Naive B cell (primary cell): Measurements from ENCODE around the gene WDR33. TPM values are rescaled to one million over a fixed set of nuclear protein-coding genes. Genes with fewer than 3 reads are reported as not detected.

Experiments used
- ATAC-seq, 2 donors: fragments of 150-1000 bp; cut with Tn5 transposase; 2 replicates each; pipeline ENCODE4 v1.10.0; 2021; ENCODE audit warnings: low read depth in 2 of 2, mild to moderate bottlenecking in 2 of 2, moderate library complexity in 2 of 2
- DNase-seq: peaks from one replicate; pipeline ENCODE4 v3.0.0; 2022
- H3K27ac Mint-ChIP-seq, 6 donors: one replicate each; pipeline ENCODE4 v1.8.0; 2020 to 2022; ENCODE audit warnings: mild to moderate bottlenecking in 6 of 6, mixed read lengths in 6 of 6, moderate library complexity in 5 of 6, inconsistent platforms in 2 of 6
- H3K27me3 Mint-ChIP-seq, 3 donors: one replicate each; pipeline ENCODE4 v1.8.0; 2021 to 2022; ENCODE audit warnings: mixed read lengths in 3 of 3, mild to moderate bottlenecking in 1 of 3
- H3K36me3 Mint-ChIP-seq, 2 donors: one replicate each; pipeline ENCODE4 v1.8.0; 2020 to 2022; ENCODE audit warnings: mixed read lengths in 2 of 2, inconsistent platforms in 1 of 2, mild to moderate bottlenecking in 1 of 2
- H3K4me1 Mint-ChIP-seq, 3 donors: one replicate each; pipeline ENCODE4 v1.8.0; 2020 to 2022; ENCODE audit warnings: mixed read lengths in 3 of 3, inconsistent platforms in 1 of 3, mild to moderate bottlenecking in 1 of 3, moderate library complexity in 1 of 3
- H3K4me3 Mint-ChIP-seq, 8 donors: one replicate each; pipeline ENCODE4 v1.8.0; 2020 to 2022; ENCODE audit warnings: mild to moderate bottlenecking in 8 of 8, mixed read lengths in 8 of 8, moderate library complexity in 8 of 8, inconsistent platforms in 2 of 8
- H3K9me3 Mint-ChIP-seq, 7 donors: one replicate each; pipeline ENCODE4 v1.8.0; 2020 to 2022; ENCODE audit warnings: mixed read lengths in 7 of 7, mild to moderate bottlenecking in 5 of 7, inconsistent platforms in 2 of 7, moderate library complexity in 1 of 7
- polyA plus RNA-seq, 6 donors: library from polyadenylated mRNA; unstranded; fragments of 300-500 nt; fragmentation: Illumina TruSeq; gene quantifications; one replicate each; pipeline ENCODE4 v1.2.3, GENCODE V29; 2021; ENCODE audit warnings: low read depth in 6 of 6

Gene WDR33
- polyA plus RNA-seq, 6 donors from 2014 or later = 20.5 to 50.4 (median 37.3) TPM

DNA sequence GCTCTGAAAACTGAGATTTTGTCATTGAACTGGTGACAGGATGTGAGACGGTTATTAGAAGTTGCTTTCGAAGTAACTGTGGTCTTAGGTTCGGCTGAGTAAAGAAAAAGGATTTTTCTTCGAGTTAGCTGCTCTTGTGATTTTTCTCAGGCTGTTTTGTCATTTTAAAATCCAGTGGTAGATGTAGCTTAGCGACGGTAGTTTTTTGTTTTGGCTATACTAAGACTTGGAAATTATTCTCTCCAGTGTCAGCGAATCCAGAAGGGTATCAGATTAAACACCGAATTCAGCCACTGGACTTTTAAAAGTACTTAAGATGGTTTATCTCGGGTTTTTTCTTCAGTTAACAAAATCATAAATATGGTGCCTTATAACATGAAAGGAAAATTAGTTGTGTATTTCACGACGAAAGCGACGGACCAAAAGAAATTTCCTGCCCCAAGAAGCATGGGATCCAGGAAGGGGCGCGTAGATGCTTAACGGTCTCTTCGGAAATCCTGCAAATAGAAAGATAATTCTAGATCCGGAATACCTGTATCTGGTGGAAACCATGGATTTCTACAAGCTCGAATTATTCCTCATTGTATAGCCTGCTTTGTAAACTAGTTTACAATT is 108.5 kb downstream of the WDR33 start:
- peak overlapping the region; percentile 82 to 98 (median 91) for H3K4me3 Mint-ChIP-seq
- DNase-seq (no peak), ATAC-seq (no peak)
- H3K4me1 Mint-ChIP-seq = peaks cover 25 to 47% (median 33%) of the 10 kb centered on the region in 3 donors
- no peaks in the 10 kb centered on the region for H3K9me3 Mint-ChIP-seq
- peak overlapping the region; percentile 84 to 95 (median 92) for H3K27ac Mint-ChIP-seq
- H3K36me3 Mint-ChIP-seq = peaks cover 0 to 11% of the 10 kb centered on the region in 2 donors
- H3K27me3 Mint-ChIP-seq = no peaks in the 10 kb centered on the region

DNA sequence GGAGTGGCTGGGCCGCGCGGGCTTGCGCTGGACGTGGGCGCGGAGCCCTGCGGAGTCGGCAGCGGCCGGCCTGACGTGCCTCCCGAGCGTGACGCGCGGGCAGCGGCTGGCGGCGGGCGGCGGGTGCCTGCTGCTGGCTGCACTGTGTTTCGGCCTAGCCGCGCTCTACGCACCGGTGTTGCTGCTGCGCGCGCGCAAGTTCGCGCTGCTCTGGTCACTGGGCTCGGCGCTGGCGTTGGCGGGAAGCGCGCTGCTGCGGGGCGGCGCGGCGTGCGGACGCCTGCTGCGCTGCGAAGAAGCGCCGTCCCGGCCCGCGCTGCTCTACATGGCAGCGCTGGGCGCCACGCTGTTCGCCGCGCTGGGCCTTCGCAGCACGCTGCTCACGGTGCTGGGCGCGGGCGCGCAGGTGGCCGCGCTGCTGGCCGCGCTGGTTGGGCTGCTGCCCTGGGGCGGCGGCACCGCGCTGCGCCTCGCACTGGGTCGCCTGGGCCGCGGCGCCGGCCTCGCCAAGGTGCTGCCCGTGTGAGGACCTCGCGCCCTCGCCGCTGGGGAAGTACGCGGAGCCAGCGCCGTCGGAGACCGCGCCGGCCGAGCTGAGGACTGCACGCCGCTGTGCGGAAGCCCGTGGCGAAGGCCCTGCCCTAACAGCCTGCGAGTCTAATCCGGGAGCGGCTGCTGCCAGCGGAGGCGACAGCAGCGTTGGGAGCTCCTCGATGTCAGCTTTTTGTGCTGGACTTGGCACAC is 109.1 kb downstream of the WDR33 start:
- H3K27me3 Mint-ChIP-seq = no peaks in the 10 kb centered on the region
- DNase-seq = peak; percentile 82
- H3K36me3 Mint-ChIP-seq = peaks cover 0 to 11% of the 10 kb centered on the region in 2 donors
- H3K9me3 Mint-ChIP-seq = no peaks in the 10 kb centered on the region
- H3K4me1 Mint-ChIP-seq = peaks cover 25 to 47% (median 33%) of the 10 kb centered on the region in 3 donors
- H3K4me3 Mint-ChIP-seq = peak overlapping the region; percentile 90 to 98 (median 96)
- ATAC-seq = peak; percentile 77 to 78
- H3K27ac Mint-ChIP-seq = peak overlapping the region; percentile 86 to 99 (median 94)

DNA sequence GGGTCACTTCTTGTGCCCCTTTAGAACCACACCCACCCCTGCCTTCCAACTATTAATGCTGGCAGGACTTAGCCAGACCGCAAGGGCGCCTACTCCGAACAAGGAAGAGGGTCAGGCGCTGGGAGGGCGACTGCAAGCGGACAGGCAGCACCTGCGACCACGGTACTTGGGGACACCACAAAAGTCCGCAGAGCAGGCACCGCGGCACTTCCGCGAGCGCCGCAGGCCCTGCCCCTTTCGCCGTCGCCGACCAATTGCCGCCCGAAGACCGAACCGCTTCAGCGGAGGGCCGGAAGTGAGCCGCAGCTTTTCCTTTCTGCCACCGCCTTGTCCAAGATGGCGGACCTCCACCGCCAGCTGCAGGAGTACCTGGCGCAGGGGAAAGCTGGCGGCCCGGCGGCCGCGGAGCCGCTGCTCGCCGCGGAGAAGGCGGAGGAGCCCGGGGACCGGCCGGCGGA is 109.7 kb downstream of the WDR33 start, which contains the start of gene SFT2D3:
TSS of gene SFT2D3 (plus strand) at position 305 of the 458 bp plus-strand sequence. CDS start at position 337, 32 bp downstream.
- ATAC-seq (peak; percentile 76), DNase-seq (peak; percentile 91)
- Mint-ChIP-seq H3K4me3 (peak within 1 kb of the TSS; percentile 90 to 98 (median 96)), H3K9me3 (no peaks in the 10 kb centered on the region), H3K27ac (peak within 1 kb of the TSS; percentile 95 to 99 (median 98)), H3K36me3 (peaks cover 0 to 11% of the 10 kb centered on the region in 2 donors), H3K4me1 (peaks cover 25 to 44% (median 33%) of the 10 kb centered on the region in 3 donors), H3K27me3 (no peaks in the 10 kb centered on the region)

DNA sequence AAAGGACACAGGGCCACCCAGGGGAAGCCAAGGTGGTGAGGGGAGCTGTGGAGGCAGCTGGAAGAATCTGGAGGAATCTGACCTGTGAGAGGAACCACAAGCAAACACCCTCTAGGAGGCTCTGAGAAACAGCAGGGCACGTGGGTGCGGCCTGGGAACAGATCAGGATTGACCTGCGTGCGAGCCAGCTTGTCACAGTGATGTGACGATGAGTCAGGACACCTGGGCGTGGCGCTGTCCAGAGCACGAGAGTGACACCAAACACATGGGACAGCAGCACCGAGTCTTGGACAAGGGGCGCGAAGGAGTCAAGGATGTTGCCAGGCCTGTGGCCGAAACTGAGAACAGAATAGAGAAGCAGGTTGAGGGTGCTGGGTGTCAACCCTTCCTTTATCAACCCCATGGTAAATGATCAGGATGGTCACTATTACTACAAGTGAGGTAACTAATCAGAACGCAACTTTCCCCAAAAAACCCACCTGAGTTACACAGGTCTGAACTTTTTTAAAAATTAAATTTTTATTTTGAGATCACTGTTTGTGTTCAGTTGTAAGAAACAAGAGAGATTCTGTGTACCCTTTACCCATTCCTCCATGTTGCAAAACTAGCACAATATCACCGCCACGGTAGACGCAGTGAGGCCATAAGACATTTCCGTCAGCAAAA is 110.3 kb downstream of the WDR33 start:
- Mint-ChIP-seq H3K36me3 (peaks cover 0 to 11% of the 10 kb centered on the region in 2 donors), H3K9me3 (no peaks in the 10 kb centered on the region), H3K27ac (peak overlapping the region; percentile 95 to 99 (median 98)), H3K4me3 (peak overlapping the region; percentile 90 to 98 (median 96)), H3K4me1 (peaks cover 25 to 44% (median 33%) of the 10 kb centered on the region in 3 donors), H3K27me3 (no peaks in the 10 kb centered on the region)
- peak; percentile 23 for DNase-seq
- peak; percentile 2 to 16 for ATAC-seq

DNA sequence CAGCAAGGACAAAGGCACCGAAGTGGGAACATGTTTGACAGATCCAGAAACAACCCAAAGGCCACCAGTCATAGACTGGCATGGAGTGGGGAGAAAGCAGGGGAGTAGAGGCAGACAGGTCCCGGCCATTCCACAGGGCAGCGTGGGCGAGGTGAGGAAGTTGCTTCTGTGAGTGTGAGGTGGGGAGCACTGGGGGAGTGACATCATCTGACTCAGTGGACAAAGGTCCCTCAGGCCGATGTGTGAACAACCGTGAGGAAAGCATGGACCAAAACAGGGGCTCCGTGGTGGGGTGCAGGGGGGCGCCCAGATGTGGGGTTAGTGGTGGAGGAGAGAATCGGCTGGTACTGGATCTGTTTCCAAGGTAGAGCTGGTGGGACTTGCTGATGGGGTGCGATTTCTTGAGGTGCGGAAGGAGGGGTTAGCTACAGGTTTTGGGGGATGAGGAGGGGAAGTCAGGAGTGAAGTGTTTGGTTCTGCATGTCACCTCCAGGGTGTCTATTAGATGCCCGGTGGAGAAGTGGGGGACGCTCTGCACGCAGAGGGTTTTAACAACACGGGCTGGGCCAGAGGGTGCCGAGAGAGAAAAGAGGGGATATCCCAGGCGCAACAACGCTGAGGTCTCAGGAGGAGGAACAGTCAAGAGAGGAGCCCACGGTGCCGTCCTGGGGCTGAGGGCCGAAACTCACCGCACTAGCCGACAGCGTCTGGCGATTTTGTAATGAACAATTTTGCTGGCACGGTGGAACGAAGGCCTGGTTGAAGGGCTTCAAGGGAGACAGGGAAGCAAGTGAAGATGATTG is 112.2 kb downstream of the WDR33 start:
- Mint-ChIP-seq H3K4me1 (peaks cover 19 to 30% (median 20%) of the 10 kb centered on the region in 3 donors), H3K9me3 (no peaks in the 10 kb centered on the region), H3K36me3 (peaks cover 0 to 11% of the 10 kb centered on the region in 2 donors), H3K27me3 (no peaks in the 10 kb centered on the region), H3K27ac (peak overlapping the region in 4 of 6 donors; percentile 3 to 71 (median 32)), H3K4me3 (peak overlapping the region in 2 of 8 donors; percentile 57 to 80)
- DNase-seq (no peak), ATAC-seq (no peak)

DNA sequence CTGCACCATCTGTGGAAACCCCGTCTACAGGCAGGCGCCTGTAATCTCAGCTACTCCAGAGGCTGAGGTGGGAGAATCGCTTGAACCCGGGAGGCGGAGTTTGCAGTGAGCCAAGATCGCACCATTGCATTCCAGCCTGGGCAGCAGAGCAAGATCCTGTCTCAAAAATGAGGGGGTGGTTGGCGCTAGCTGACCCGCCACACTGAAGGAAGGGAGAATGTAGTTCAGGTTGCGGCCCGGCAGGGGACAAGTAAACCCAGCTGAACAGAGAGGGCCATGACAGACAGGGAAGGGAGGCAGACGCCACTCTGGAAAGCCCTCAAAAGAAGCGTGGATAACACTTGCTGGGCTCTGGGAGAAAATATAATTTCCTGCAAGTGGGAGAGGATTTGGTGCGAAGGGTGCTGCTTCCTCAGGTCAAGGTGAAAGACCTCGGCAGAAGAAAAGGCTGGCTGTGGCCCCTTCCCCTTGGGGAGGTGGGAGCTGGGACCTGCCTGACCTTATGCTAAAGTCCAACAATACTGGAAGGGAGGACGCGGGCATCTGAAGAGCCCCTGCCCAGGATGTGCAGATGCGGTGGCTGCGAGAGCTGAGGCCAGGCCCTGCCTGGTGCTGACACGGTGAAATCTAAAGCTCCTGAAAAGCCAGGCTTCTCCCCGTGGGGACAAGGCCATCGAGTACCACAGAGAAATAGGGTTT is 113.3 kb downstream of the WDR33 start:
- Mint-ChIP-seq H3K27ac (peak overlapping the region in 1 of 6 donors; percentile 76), H3K4me1 (peaks cover 17 to 20% (median 19%) of the 10 kb centered on the region in 3 donors), H3K27me3 (no peaks in the 10 kb centered on the region), H3K4me3 (peak overlapping the region in 2 of 8 donors; percentile 15 to 80), H3K36me3 (peaks cover 0 to 11% of the 10 kb centered on the region in 2 donors), H3K9me3 (no peaks in the 10 kb centered on the region)
- ATAC-seq (no peak), DNase-seq (no peak)

DNA sequence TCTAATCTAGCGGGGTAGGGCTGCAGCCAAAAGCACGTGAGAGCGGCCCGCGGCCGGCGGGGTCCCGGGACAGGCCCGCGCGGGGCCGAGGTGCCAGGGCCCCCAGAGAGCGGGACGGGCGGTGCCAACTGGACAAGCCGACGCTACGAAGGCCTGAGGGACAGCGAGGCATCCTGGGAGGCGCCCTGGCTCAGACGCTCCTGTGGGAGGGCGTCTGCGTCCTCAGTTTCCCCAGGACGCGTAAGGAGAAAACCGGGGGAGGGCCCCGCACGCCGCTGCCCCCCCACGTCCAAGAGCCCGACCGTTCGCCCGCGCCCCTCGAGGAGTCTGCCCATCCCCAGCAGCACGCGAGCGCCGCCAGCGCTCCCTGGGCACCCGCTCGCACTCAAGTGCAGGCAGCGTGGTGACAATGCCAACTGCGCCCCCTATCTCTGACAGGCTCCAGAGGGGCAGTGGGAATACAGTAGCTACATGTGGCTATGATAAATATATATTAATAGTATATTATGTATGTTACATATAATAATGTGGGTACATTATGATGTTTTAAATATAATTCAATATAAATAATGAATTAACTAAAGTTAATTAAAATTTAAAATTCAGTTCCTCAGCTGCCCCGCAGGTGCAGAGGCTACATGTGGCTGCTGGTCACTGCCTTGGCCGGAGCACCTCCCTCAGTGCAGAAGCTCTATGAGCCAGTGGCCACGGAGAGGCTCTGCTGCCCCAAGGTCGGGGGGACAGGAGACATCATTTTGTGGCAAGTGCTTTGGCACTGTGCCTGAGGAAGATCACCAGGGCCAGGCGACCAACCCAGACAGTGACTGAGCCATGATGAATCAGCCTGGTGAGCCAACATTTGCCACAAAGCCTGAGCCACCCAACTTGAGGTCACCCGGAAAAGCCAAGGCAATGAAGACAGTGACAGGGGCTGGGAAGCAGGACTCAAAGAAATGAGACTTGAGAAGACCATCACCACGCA is 115.2 kb downstream of the WDR33 start:
- H3K4me3 Mint-ChIP-seq = peak overlapping the region in 2 of 8 donors; percentile 51 to 52
- H3K36me3 Mint-ChIP-seq = peaks cover 8 to 26% of the 10 kb centered on the region in 2 donors
- ATAC-seq = peak; percentile 89 to 94
- H3K27me3 Mint-ChIP-seq = no peaks in the 10 kb centered on the region
- H3K9me3 Mint-ChIP-seq = peaks cover 10 to 18% (median 13%) of the 10 kb centered on the region in 7 donors
- DNase-seq = peak; percentile 57
- H3K27ac Mint-ChIP-seq = no peak overlapping the region
- peaks cover 8 to 15% (median 11%) of the 10 kb centered on the region in 3 donors for H3K4me1 Mint-ChIP-seq

DNA sequence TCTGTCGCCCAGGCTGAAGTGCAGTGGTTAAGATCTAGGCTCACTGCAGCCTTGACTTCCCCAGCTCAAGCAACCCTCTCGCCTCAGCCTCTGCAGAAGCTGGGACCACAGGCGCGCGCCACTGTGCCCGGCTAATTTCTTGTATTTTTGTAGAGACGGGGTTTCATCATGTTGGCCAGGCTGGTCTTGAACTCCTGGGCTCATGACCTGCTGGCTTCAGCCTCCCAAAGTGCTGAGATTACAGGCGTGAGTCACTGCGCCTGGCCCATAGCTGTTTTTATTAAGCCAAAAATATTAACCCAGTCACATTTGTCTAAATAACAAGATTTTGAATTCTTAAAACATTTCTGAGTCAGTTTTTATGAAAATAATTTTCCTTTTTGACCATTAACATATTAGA is 116.0 kb downstream of the WDR33 start:
- Mint-ChIP-seq H3K27ac (no peak overlapping the region), H3K4me3 (no peak overlapping the region), H3K9me3 (peaks cover 11 to 23% (median 19%) of the 10 kb centered on the region in 7 donors), H3K36me3 (peaks cover 8 to 29% of the 10 kb centered on the region in 2 donors), H3K27me3 (no peaks in the 10 kb centered on the region), H3K4me1 (peaks cover 0 to 7% (median 6%) of the 10 kb centered on the region in 3 donors)
- no peak for ATAC-seq
- DNase-seq = no peak

DNA sequence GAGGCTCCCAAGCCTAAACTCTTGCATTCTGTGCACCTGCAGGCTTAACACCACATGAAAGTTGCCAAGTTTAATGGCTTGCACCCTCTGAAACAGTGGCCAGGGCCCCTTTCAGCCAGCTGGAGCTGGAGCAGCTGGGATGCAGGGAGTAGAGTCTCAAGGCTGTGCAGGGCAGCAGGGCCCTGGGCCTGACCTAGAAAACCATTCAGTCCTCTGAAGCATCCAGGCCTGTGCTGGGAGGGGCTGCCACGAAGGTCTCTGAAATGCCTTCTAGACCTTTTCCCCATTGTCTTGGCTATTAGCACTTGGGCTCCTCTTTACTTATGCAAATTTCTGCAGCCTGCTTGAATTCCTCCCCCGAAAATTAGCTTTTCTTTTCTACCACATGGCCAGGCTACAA is 120.3 kb downstream of the WDR33 start:
- H3K4me3 Mint-ChIP-seq = no peak overlapping the region
- peaks cover 8 to 27% of the 10 kb centered on the region in 2 donors for H3K36me3 Mint-ChIP-seq

DNA sequence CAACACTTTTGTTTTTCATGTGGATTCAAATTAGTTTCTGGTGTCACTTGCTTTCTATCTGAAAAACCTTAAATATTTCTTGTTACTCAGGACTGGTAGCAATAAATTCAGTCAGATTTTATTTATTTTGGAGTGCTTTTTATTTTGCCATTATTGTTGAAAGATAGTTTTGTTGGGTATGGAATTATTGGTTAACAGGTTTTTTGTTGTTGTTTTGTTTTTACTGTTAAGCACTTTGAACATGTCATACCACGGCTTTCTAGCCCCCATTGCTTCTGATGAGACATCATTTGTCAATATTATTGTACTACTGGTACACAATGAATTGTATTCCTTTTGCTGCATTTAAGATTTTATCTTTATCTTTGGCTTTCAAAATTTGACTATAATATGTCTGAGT is 122.6 kb downstream of the WDR33 start:
- no peaks in the 10 kb centered on the region for H3K27me3 Mint-ChIP-seq

More for the DNA sequence above, 120.3 kb downstream of the WDR33 start:
- ATAC-seq = no peak
- Mint-ChIP-seq H3K27ac (peak overlapping the region in 1 of 6 donors; percentile 15), H3K27me3 (no peaks in the 10 kb centered on the region), H3K9me3 (peaks cover 11 to 44% (median 30%) of the 10 kb centered on the region in 7 donors), H3K4me1 (no peaks in the 10 kb centered on the region)
- no peak for DNase-seq

DNA sequence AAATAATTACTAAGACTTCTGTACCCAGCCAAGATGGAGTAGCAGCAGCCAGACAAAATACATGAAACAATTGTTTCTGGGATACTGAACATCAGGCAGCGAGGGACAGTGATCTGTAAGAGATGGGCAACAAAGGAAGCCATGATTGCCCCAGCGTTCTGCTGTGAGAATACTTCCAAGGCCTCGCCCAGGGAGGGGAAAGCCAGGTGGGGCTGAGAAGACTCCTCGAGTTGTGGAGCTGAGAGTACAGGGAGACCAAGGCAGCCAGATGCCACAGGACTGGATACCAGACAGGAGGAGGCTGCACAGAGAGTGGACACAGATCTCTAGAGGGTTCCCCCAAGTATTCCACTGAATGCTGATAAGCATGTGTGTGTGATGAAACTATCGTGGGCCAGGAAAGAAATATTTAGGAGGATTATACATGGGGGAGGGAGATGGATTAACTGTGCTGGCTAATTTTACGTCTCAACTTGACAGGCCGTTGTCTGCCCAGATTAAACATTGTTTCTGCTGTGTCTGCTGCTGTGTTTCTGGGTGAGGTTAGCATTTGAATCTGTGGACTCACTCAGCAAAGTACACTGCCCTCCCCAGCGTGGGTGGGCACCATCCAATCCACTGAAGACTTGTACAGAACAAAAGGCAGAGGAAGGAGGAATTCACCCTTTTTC is 125.4 kb downstream of the WDR33 start:
- Mint-ChIP-seq H3K4me1 (peaks cover 4 to 16% (median 5%) of the 10 kb centered on the region in 3 donors), H3K9me3 (peaks cover 0 to 24% (median 15%) of the 10 kb centered on the region in 7 donors), H3K4me3 (no peak overlapping the region), H3K27me3 (peaks cover 0 to 8% (median 2%) of the 10 kb centered on the region in 3 donors), H3K27ac (peak overlapping the region in 1 of 6 donors; percentile 3), H3K36me3 (peaks cover 0 to 10% of the 10 kb centered on the region in 2 donors)
- ATAC-seq (no peak), DNase-seq (no peak)

More for the DNA sequence above, 122.6 kb downstream of the WDR33 start:
- DNase-seq (no peak), ATAC-seq (no peak)
- H3K4me1 Mint-ChIP-seq = no peaks in the 10 kb centered on the region
- H3K27ac Mint-ChIP-seq = no peak overlapping the region
- peaks cover 8 to 27% of the 10 kb centered on the region in 2 donors for H3K36me3 Mint-ChIP-seq
- no peak overlapping the region for H3K4me3 Mint-ChIP-seq
- peaks cover 11 to 44% (median 30%) of the 10 kb centered on the region in 7 donors for H3K9me3 Mint-ChIP-seq
